ENCODE results near the gene FOXG1. TPM values are rescaled to one million over a fixed set of nuclear protein-coding genes. Genes with fewer than 3 reads are reported as not detected.

Gene FOXG1
- total RNA-seq, 4 donors from 2014 or later: not detected

DNA sequence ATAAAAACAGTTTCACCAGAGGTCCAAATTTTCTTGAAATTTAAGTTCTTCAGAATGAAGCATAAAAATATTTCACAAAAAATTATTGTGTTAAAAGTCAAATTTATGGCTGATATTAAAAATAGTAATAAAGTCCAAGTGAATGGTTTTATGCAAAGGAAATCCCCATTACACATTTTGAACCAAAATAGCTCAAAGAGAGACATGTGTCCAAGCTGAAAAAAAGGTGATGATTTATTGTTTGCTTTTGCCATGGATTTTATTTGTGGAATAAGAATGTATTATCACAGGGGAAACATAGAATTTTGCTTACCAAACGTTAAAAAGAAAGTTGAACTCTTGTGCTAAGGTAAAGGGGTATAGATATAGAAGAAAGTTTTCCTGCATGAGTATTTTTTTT lies 4.6 kb downstream of the FOXG1 start:
- intact Hi-C loops (cut with DNase I; ENCODE audit: low total_unique reads): no loop called here
- no peak overlapping the region for H3K4me3 ChIP-seq (ENCODE audit: low read depth, poor library complexity, severe bottlenecking)
- DNase-seq (ENCODE audit: low spot score in 2 of 2): no peak
- WGBS, 2 donors: 6 to 15% methylated on average over 1 of the region's 1 CpG
- TF ChIP-seq POLR2A (IDR thresholded peaks at IDR 0.05): no peak
- TF ChIP-seq, protein P1, sequence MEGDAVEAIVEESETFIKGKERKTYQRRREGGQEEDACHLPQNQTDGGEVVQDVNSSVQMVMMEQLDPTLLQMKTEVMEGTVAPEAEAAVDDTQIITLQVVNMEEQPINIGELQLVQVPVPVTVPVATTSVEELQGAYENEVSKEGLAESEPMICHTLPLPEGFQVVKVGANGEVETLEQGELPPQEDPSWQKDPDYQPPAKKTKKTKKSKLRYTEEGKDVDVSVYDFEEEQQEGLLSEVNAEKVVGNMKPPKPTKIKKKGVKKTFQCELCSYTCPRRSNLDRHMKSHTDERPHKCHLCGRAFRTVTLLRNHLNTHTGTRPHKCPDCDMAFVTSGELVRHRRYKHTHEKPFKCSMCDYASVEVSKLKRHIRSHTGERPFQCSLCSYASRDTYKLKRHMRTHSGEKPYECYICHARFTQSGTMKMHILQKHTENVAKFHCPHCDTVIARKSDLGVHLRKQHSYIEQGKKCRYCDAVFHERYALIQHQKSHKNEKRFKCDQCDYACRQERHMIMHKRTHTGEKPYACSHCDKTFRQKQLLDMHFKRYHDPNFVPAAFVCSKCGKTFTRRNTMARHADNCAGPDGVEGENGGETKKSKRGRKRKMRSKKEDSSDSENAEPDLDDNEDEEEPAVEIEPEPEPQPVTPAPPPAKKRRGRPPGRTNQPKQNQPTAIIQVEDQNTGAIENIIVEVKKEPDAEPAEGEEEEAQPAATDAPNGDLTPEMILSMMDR (IDR thresholded peaks at IDR 0.05): no peak

DNA sequence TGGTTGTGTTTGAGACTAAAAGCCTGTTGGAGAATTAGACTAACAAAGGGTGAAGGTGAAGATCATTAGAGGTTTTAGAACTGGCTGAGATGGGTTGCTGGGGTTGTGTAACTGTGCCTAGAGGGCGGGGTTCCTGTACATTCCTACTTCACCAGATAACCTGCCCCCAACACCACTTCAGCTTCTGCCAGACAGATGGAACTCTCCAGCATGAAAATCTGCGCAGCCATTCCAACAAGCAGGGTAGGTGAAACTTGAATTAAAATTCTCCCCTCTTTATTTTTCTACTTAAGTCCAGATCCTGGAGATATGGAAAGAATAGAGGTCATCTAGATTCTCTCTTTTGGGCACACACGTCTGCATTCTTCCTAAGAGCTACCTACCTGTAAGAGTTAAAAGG lies 6.0 kb downstream of the FOXG1 start:
- WGBS, 2 donors: 8 to 9% methylated on average over 3 of the region's 3 CpGs
- DNase-seq (ENCODE audit: low spot score in 2 of 2): no peak
- no peak for TF ChIP-seq POLR2A (IDR thresholded peaks at IDR 0.05)
- TF ChIP-seq, protein P1 (IDR thresholded peaks at IDR 0.05): no peak
- intact Hi-C loops (cut with DNase I; ENCODE audit: low total_unique reads): no loop called here
- H3K4me3 ChIP-seq (ENCODE audit: low read depth, poor library complexity, severe bottlenecking): no peak overlapping the region

DNA sequence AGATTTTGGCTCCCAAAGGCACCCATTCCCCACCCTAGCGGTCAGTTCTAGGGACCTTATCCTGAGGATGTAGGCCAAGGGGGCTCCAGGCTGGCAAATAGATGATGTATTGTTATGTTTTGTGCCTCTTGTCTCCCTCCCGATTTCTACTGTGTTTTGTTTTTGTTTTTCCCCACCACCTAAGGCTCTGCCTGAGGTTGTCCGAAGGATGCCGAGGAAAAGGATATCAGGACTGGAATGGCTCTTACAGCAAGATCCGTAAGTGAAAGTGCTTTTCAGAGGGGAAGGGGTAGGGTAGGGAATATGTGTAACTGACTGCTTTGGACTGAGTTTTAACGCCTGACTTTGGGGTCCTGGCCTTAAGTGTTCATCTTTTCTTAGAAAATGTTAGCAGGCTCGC lies 6.6 kb downstream of the FOXG1 start:
- TF ChIP-seq, protein P1 (IDR thresholded peaks at IDR 0.05): no peak
- 3 to 8% methylated on average over 7 of the region's 7 CpGs for WGBS, 2 donors
- no peak overlapping the region for H3K4me3 ChIP-seq (ENCODE audit: low read depth, poor library complexity, severe bottlenecking)
- intact Hi-C loops (cut with DNase I; ENCODE audit: low total_unique reads): no loop called here
- no peak for DNase-seq (ENCODE audit: low spot score in 2 of 2)

DNA sequence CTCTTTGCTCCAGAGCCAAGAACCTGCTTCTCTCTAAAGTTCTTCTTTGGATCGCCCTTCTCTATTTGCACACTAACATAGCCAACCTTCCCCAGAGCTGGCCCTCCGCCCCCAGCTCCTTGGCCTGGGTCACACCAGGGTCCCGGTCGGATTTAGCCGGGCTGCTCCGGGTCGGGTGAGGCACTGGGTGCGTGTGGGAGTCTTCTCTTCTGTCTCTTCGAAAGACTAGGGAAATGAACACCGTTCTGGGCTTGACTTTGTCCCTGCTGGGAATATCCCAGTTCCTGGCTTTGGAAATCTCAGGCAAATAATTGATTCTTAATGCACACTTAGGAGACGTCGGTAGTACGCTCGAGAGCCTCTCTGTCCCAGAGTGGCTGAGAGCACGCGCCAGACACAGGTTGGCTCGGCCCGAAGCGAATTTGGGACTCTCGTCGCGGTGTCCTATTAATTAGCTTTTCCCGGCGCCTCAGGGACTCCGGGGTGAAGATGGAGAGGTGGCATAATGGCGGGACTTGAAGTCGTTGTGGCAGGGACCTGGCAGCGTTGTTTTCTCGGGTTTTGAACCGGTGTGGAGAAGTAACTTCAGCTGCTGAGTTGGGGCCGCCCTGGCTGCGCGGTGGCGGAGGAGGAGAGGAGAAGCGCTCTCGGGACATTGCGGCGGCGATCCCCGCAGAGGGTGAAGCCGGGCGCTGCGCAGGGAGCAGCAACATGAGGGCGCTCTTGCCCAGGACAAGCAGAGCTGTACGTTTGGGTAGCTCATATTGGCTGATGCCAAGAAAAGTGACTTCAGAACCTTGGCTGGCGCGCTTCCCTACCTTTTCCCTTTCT lies 7.5 kb downstream of the FOXG1 start:
- no peak for DNase-seq (ENCODE audit: low spot score in 2 of 2)
- intact Hi-C loops (cut with DNase I; ENCODE audit: low total_unique reads): no loop called here
- 3 to 4% methylated on average over 38 to 47 of the region's 47 CpGs for WGBS, 2 donors
- TF ChIP-seq, protein P1 (IDR thresholded peaks at IDR 0.05): no peak
- no peak for TF ChIP-seq POLR2A (IDR thresholded peaks at IDR 0.05)
- no peak overlapping the region for H3K4me3 ChIP-seq (ENCODE audit: low read depth, poor library complexity, severe bottlenecking)

DNA sequence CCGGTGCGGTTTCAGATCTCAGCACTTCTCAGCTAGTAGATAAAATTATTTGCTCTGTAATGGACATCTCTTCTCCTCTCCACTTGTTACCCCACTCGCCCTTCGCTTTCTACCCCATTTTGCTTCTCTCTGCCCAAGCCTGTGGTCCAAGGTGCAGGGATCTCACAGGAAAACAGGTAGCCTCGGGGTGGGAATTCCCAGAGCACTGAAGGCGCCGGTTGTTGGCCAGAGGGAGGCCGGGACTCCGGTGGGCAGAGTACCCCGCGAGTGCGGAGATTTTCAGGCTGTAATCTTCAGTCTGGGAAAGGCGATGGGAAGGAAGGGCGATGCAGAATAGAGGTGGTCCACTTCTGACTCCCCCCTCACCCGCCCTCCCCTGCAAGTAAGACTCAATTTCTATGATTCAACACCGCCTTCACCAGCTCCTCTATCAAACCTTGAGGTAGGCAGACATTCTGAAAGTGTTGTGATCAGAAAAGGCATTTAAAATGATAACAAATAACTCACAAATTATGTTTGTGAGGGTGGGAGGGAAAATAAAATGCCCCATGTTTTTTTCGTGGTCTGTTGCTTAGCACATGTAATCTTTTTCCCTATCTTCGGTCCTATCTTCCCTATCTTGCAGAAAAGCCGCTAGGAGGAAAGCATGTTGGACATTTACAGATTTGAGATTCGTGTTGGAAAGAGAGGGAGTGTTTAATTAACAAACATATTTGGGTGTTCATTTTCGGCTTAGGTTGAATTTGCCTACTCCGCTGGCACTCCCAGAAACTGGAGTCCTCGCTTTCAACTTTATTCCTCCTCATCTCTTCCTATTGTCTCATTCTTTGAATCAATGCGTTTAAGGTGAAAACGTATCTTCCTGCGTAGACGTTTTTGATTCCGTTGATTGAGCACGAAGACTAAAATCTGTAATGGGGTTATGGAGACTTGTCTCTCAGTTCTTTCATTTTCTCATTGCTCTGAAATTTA lies 8.5 kb downstream of the FOXG1 start:
- no peak for DNase-seq (ENCODE audit: low spot score in 2 of 2)
- H3K4me3 ChIP-seq (ENCODE audit: low read depth, poor library complexity, severe bottlenecking): no peak overlapping the region
- intact Hi-C loops (cut with DNase I; ENCODE audit: low total_unique reads): no loop called here
- no peak for TF ChIP-seq POLR2A (IDR thresholded peaks at IDR 0.05)
- TF ChIP-seq, protein P1 (IDR thresholded peaks at IDR 0.05): no peak
- 9 to 12% methylated on average over 29 of the region's 29 CpGs for WGBS, 2 donors
